ENCODE results near the gene CIAO3. TPM values are rescaled to one million over a fixed set of nuclear protein-coding genes. Genes with fewer than 3 reads are reported as not detected.
"Not testable (repeated sequence)": the region's sequence is repeated elsewhere in the genome, so short reads cannot be mapped to it uniquely, and the experiment has no call there.

Gene CIAO3
- total RNA-seq, 1 donor from 2014 or later, result 46.8 TPM

GRCh38 chr16:776298-776697 lies 35.5 kb upstream of the CIAO3 start:
- intact Hi-C loops (cut with micrococcal nuclease), result not testable (repeated sequence)

DNA sequence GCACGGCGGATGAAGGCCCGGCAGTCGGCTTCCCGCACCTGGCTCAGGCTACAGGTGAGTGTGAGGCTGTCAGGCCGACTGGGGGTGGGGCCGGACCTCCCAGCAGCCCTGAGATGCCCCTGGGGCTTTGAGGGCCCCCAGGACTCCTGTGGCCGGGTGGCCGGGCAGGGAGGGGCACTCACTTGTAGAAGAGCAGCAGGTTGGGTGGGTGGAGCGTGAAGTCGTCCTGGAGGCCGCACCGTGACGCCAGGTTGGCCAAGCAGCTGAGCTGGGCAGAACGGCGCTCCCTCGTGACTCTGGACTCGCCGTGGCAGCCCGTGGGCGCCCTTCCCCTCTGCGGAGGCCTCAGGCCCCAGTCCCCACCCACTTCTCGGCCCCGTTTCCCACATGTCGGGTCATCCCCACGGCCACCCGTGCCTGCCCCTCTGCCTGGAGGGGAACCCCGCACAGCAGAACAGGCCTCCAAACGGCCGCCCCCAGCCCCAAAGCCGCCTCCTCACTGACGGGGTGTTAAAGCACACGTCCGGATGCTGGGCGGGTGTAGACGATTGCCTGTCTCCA lies 34.5 kb upstream of the CIAO3 start:
- intact Hi-C loops (cut with micrococcal nuclease), result no loop called here

DNA sequence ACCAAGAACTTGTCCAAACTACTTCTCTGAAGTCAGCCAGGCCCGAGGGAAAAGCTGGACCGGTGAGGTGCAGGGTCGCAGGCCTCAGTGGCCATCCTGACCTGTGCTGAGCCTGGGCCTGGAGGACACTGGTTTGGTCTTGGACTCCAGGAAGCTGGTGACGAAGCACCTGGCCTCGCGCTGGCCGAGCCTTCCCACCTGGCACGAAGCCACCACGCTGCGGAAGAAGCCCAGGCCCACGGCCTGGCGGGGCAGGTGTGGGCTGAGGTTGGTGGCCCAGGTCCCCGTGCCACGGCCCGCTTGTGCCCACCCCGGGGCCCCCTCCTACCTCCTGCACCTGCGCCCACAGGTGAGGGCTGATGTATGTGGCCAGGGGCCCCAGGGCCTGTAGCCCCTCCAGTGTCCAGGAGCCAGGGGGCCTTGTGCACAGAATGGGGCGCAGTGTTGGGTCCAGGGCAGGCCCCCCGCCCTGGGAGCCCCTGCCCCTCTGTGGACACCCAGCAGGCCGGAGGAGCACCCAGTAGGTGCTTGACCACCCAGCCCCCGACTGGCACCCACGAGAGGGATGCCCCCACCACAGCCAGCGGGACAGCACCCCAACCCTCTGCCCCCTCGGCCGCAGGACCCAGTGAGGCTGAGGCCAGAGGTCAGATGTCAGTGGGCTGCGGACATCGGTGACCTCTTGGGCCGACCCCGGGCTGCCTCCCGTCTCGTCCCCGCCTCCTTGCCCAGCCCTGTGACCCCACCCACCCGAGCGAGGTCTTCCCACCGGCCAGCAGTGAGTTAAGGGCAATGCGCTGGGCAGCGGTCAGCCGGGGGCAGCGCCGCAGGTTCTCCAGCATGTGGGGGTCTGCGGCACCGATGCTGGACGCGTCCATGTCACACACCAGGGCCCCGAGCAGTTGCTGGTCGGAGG lies 33.5 kb upstream of the CIAO3 start:
- intact Hi-C loops (cut with micrococcal nuclease), result no loop called here

DNA sequence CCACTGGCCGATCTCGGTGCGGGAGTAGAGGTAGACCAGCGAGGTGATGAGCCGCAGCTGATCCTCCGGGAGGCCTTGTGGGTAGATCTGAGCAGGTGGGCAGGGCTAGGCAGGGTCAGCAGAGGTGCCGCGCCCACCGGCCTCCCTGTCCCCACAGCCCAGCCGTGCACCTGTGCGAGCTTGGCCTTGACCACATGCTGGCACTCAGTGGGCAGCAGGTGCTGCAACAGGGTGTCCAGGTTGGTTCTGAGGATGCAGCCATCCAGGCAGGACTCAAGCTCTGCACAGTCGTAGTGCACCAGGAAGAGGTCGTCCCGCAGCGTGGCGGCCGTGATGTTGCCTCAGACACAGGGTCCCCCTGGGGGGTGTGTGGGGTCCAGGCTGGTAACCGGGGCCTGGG lies 32.2 kb upstream of the CIAO3 start:
- intact Hi-C loops (cut with micrococcal nuclease), result no loop called here

- intact Hi-C loops (cut with micrococcal nuclease), result no loop called here
These were observed 29.6 kb upstream of the CIAO3 start for GRCh38 chr16:770411-770810.

GRCh38 chr16:769934-770333 lies 29.1 kb upstream of the CIAO3 start:
- intact Hi-C loops (cut with micrococcal nuclease), result no loop called here

DNA sequence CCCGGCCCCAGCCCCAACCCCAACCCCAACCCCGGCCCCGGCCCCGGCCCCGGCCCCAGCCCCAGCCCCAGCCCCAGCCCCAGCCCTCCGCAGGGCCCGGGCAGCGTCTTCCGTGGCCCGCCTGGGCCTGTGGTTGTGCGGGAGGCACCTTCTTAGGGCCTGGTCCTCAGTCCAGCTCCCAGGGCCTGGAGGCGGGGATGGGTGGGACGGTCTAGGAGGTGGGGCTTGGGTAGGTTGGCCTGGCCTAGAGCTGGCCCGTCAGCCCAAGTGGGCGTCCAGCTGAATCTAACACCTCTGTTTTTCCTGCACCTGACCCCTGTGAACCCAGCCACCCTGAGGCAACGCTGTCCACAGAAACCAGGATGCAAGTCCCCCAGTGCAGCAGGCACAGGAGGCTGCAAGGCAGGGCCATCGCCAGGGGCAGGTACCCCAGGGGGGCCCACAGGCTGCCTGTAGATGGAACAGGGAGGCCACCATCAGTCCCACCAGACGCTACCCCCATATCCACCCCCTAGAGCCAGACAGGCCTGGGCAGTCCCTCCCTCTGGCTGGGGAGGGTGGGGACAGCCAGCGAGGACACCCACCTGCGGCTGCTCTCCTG lies 28.5 kb upstream of the CIAO3 start:
- intact Hi-C loops (cut with micrococcal nuclease), result no loop called here

DNA sequence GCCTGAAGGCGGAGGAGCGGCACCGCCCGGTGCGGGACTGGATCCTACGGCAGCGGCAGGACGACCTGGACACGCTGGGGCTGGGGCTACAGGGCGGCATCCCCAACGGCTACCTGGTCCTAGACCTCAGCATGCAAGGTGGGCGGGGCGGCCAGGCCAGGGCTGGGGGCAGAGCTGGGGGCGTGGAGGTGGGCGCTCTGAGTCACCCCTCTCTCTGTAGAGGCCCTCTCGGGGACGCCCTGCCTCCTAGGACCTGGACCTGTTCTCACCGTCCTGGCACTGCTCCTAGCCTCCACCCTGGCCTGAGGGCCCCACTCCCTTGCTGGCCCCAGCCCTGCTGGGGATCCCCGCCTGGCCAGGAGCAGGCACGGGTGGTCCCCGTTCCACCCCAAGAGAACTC lies 27.6 kb upstream of the CIAO3 start:
- intact Hi-C loops (cut with micrococcal nuclease), result no loop called here

- intact Hi-C loops (cut with micrococcal nuclease), result no loop called here
These were observed 27.0 kb upstream of the CIAO3 start for GRCh38 chr16:767743-768235.

GRCh38 chr16:766820-767640 lies 26.2 kb upstream of the CIAO3 start:
- intact Hi-C loops (cut with micrococcal nuclease), result no loop called here

DNA sequence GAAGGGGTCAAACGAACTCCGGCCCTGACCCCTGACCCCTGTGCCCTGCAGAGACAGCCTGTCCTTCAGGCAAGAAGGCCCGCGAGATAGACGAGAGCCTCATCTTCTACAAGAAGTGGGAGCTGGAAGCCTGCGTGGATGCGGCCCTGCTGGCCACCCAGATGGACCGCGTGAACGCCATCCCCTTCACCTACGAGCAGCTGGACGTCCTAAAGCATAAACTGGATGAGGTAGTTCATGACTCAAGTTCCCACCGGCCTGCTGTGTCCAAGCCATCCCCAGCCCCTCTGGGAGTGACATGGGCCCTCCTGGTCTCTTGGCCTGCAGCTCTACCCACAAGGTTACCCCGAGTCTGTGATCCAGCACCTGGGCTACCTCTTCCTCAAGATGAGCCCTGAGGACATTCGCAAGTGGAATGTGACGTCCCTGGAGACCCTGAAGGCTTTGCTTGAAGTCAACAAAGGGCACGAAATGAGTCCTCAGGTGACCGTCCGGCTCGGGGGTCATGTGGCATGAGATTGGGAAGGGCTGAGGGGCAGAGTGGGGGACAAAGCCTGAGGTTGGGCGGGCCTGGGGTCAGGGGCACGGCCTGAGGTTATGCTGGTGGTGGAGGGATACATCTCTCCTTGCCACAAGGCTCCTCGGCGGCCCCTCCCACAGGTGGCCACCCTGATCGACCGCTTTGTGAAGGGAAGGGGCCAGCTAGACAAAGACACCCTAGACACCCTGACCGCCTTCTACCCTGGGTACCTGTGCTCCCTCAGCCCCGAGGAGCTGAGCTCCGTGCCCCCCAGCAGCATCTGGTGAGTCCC lies 25.4 kb upstream of the CIAO3 start:
- intact Hi-C loops (cut with micrococcal nuclease), result no loop called here

- intact Hi-C loops (cut with micrococcal nuclease), result no loop called here
These were observed 24.7 kb upstream of the CIAO3 start for GRCh38 chr16:765488-765865.

DNA sequence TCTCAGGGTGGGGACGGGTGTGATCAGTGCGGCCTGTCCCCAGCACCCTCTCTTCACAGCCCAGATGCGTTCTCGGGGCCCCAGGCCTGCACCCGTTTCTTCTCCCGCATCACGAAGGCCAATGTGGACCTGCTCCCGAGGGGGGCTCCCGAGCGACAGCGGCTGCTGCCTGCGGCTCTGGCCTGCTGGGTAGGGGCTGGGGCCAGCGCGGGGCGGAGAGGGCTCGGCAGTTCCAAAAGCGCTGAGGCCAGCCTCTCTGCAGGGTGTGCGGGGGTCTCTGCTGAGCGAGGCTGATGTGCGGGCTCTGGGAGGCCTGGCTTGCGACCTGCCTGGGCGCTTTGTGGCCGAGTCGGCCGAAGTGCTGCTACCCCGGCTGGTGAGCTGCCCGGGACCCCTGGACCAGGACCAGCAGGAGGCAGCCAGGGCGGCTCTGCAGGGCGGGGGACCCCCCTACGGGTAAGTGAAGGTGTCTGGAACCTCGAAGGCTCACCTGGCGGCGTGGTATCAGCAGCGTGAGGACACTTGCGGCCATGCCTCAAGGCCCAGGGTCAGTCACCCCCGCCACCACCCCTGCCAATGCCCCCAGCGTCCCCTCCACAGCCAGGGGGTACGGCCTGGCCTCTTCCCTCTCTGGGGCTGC lies 24.2 kb upstream of the CIAO3 start:
- intact Hi-C loops (cut with micrococcal nuclease), result no loop called here

GRCh38 chr16:764184-764750 lies 23.5 kb upstream of the CIAO3 start:
- intact Hi-C loops (cut with micrococcal nuclease), result no loop called here

GRCh38 chr16:763369-764183 lies 22.8 kb upstream of the CIAO3 start:
- intact Hi-C loops (cut with micrococcal nuclease), result no loop called here

DNA sequence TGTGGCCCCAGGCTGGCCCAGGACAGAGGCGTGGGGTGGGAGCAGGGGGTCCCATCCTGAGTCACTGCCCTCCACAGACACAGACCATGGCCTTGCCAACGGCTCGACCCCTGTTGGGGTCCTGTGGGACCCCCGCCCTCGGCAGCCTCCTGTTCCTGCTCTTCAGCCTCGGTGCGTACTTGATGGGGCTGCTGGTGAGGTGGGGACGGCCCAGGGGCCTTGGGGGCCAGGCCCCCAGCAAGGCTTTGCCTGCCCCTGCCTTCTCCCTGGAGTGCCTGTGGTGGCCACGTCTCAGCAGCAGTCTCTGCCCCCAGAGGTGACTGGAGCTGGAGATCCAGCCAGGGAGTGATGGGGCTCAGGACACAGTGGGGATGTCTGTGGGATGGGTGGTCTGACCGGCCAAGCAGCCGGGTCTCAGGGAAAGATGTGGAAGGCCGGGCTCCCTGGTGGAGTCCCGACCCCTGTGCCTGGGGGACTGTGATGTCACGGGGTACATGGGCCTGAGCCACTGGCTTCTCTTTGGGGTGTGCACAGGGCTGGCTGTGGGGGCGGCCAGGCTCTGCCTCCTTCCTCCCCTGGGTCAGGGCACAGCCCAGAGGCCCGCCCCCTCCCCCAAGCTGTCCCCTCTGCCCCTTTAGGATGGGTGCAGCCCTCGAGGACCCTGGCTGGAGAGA lies 21.9 kb upstream of the CIAO3 start:
- intact Hi-C loops (cut with micrococcal nuclease), result no loop called here

GRCh38 chr16:761625-762513 lies 21.1 kb upstream of the CIAO3 start:
- intact Hi-C loops (cut with micrococcal nuclease), result no loop called here

Measured in T-helper 1 cell treated with Interleukin-12 subunit alpha and Interleukin-12 subunit beta and Interleukin-4 antibody, amounts not matched to agents 30 ng/mL and 1 ng/mL, for 36 hours (primary cell).